Panc1 (cell line): Measurements from ENCODE around the gene P2RX4. TPM values are rescaled to one million over a fixed set of nuclear protein-coding genes. Genes with fewer than 3 reads are reported as not detected.

Experiments used
- ATAC-seq: fragments of 200-7000 bp; cut with Tn5 transposase; 2 replicates; pipeline ENCODE4 v1.9.1; 2020; ENCODE audit warnings: mild to moderate bottlenecking, moderate library complexity
- BruUV-seq: library from RNA; stranded (reverse); fragments of 400-500 nt; replicated peaks from 2 replicates; lab custom pipeline; 2021; lab: Mats Ljungman, UMichigan
- CTCF ChIA-PET: fragments of 300-600 bp; sonication (Branson Sonifier 250); formaldehyde crosslinking; loops from one replicate; lab custom pipeline; 2022; ENCODE audit warnings: antibody characterized with exemption; lab: Charles Lee
- POLR2A ChIA-PET: fragments of 300-600 bp; sonication (Branson Sonifier 250); formaldehyde crosslinking; loops from one replicate; lab custom pipeline; 2022; ENCODE audit warnings: antibody characterized with exemption; lab: Charles Lee
- DNase-seq: peaks from one replicate; pipeline ENCODE4 v3.0.0-alpha.2; 2010; ENCODE audit warnings: low read depth, low spot score
- H3K27ac ChIP-seq: 2 replicates; pipeline ENCODE4 v1.5.1; 2011; ENCODE audit warnings: mild to moderate bottlenecking, low read length, inconsistent platforms
- H3K27me3 ChIP-seq: fragments of 200-500 bp; sonication (Bioruptor generic); 2 replicates; pipeline ENCODE4 v1.6.0; 2014; ENCODE audit warnings: low read length, inconsistent platforms; ENCODE audit not compliant: control insufficient read depth, insufficient read depth
- H3K36me3 ChIP-seq: fragments of 200-500 bp; sonication (Bioruptor generic); 2 replicates; pipeline ENCODE4 v1.5.1; 2014; ENCODE audit warnings: inconsistent platforms, mild to moderate bottlenecking, low read length, moderate library complexity; ENCODE audit not compliant: control insufficient read depth, insufficient read depth
- H3K4me1 ChIP-seq: 2 replicates; pipeline ENCODE4 v1.5.1; 2011; ENCODE audit warnings: inconsistent platforms, mild to moderate bottlenecking, low read length, moderate library complexity; ENCODE audit not compliant: control insufficient read depth, insufficient read depth
- H3K4me3 ChIP-seq, 2 experiments: 2 replicates each; pipeline ENCODE4 v1.5.1; 2011 to 2012; ENCODE audit warnings: low read depth in 2 of 2, low read length in 2 of 2, mild to moderate bottlenecking in 2 of 2, inconsistent platforms in 1 of 2, moderate library complexity in 1 of 2
- H3K9me3 ChIP-seq: fragments of 200-500 bp; sonication (Bioruptor generic); 2 replicates; pipeline ENCODE4 v1.5.1; 2014; ENCODE audit warnings: low read depth, mild to moderate bottlenecking, inconsistent platforms, low read length, moderate library complexity; ENCODE audit not compliant: control insufficient read depth, insufficient read depth
- CTCF ChIP-seq: fragments of 450-650 bp; IDR thresholded peaks from 2 replicates; pipeline ENCODE4 v1.5.1; 2017; ENCODE audit warnings: mild to moderate bottlenecking
- POLR2AphosphoS5 ChIP-seq: IDR thresholded peaks from 2 replicates; pipeline ENCODE4 v1.6.1; 2012; ENCODE audit warnings: mild to moderate bottlenecking, low read depth, low read length, moderate library complexity
- REST ChIP-seq, 2 experiments: IDR thresholded peaks; 2 replicates each; pipeline ENCODE4 v1.6.1; 2011 to 2012; ENCODE audit warnings: low read depth in 2 of 2, control low read depth in 1 of 2, low read length in 1 of 2, mild to moderate bottlenecking in 1 of 2, moderate library complexity in 1 of 2; ENCODE audit not compliant: insufficient read depth in 1 of 2
- SIN3A ChIP-seq: IDR thresholded peaks from 2 replicates; pipeline ENCODE4 v1.6.1; 2012; ENCODE audit warnings: low read depth, mild to moderate bottlenecking, low read length, moderate library complexity, borderline replicate concordance; ENCODE audit not compliant: insufficient read depth
- TCF7L2 ChIP-seq: IDR thresholded peaks from 2 replicates; pipeline ENCODE4 v1.6.1; 2011; ENCODE audit warnings: mild to moderate bottlenecking, low read depth, low read length, inconsistent platforms
- in situ Hi-C: cut with HindIII; loops from 2 replicates; pipeline ENCODE4 v1.10.0; 2016; ENCODE audit warnings: low sequenced_read_pairs, low pct_unique_long_range_greater_than_20kb
- intact Hi-C: fragments of 100-400 bp; cut with micrococcal nuclease; formaldehyde crosslinking; loops from one replicate; pipeline ENCODE4 v1.10.0; 2022; ENCODE audit not compliant: unreplicated experiment
- total RNA-seq: library from RNA; stranded (reverse); gene quantifications from one replicate; pipeline ENCODE4 v1.2.1, GENCODE V29; 2021; ENCODE audit not compliant: unreplicated experiment

P2RX4 gene
- total RNA-seq, 1 experiment from 2014 or later: 12.4 TPM

- DNase-seq: no peak
- H3K36me3 ChIP-seq: no peaks in the 10 kb centered on the region
- ChIA-PET CTCF (no interaction called here), POLR2A (no interaction called here)
- TF ChIP-seq SIN3A: no peak
- TF ChIP-seq CTCF: no peak
- TF ChIP-seq TCF7L2: no peak
- TF ChIP-seq REST (IDR thresholded peaks at IDR 0.05; ENCODE audit: insufficient read depth in 1 of 2, low read depth in 2 of 2, low read length in 1 of 2): no peak
- TF ChIP-seq POLR2AphosphoS5: no peak
- intact Hi-C loops (no loop called here), in situ Hi-C loops (no loop called here)
- H3K27ac ChIP-seq: no peak overlapping the region
- no peak for ATAC-seq
- no TSS peak for BruUV-seq
- no peaks in the 10 kb centered on the region for H3K27me3 ChIP-seq
- no peaks in the 10 kb centered on the region for H3K9me3 ChIP-seq
- H3K4me3 ChIP-seq: no peak overlapping the region
- H3K4me1 ChIP-seq: 0 out of 2 replicates have a peak, but pooled peaks cover 3% of the 10 kb centered on the region
Measured at GRCh38 chr12:121216102-121216501, 6.2 kb downstream of the P2RX4 start.

- no peak overlapping the region for H3K27ac ChIP-seq
- H3K4me1 ChIP-seq: 0 out of 2 replicates have a peak, but pooled peaks cover 3% of the 10 kb centered on the region
- in situ Hi-C loops: no loop called here
- TF ChIP-seq REST (IDR thresholded peaks at IDR 0.05; ENCODE audit: insufficient read depth in 1 of 2, low read depth in 2 of 2, low read length in 1 of 2) (no peak), TCF7L2 (no peak), POLR2AphosphoS5 (no peak), SIN3A (no peak), CTCF (no peak)
- no peaks in the 10 kb centered on the region for H3K36me3 ChIP-seq
- no peak for ATAC-seq
- H3K4me3 ChIP-seq: no peak overlapping the region
- H3K9me3 ChIP-seq: no peaks in the 10 kb centered on the region
- intact Hi-C loops: no loop called here
- POLR2A ChIA-PET: interaction anchor here (0.5 kb wide), 1 partner anchor 17 kb away, joined by 7 read pairs; no protein-coding TSS in a partner anchor
- CTCF ChIA-PET: no interaction called here
- BruUV-seq: no TSS peak
- no peaks in the 10 kb centered on the region for H3K27me3 ChIP-seq
- no peak for DNase-seq
Measured at GRCh38 chr12:121217063-121217462, 7.1 kb downstream of the P2RX4 start.
